K562 (cell line): Measurements from ENCODE around the gene KLK13. TPM values are rescaled to one million over a fixed set of nuclear protein-coding genes. Genes with fewer than 3 reads are reported as not detected.
A peak's percentile ranks its signal among the peaks of the same experiment; 100 is the strongest.

Experiments used
- ATAC-seq: fragments of 200-7000 bp; cut with Tn5 transposase; 3 replicates; pipeline ENCODE4 v1.9.1; 2020; ENCODE audit warnings: moderate library complexity
- BruUV-seq: library from RNA; stranded (reverse); fragments of 400-500 nt; replicated peaks from 2 replicates; lab custom pipeline; 2021; lab: Mats Ljungman, UMichigan
- CTCF ChIA-PET: fragments of 300-600 bp; formaldehyde crosslinking; extraction: SDS; loops from one replicate; lab custom pipeline; 2021; ENCODE audit warnings: low intra/inter-chr PET ratio; lab: Yijun Ruan, JAX
- POLR2A ChIA-PET: fragments of 300-600, 350-650 bp; sonication (Branson Sonifier 250); formaldehyde crosslinking; extraction: SDS; loops from one replicate; lab custom pipeline; 2021; ENCODE audit warnings: antibody characterized with exemption, inconsistent platforms; lab: Yijun Ruan, JAX
- DNase-seq, 4 experiments: peaks; one replicate each; pipeline versions ENCODE4 v3.0.0 to v3.0.0-alpha.2; 2011 to 2018; ENCODE audit warnings: low spot score in 3 of 4, mixed read lengths in 3 of 4; ENCODE audit errors: extremely low read depth in 1 of 4
- FAIRE-seq: peaks from 2 replicates; lab custom pipeline; 2011; peaks lifted over from hg19 to GRCh38; lab: Jason Lieb, UNC
- H2AFZ ChIP-seq: 2 replicates; pipeline ENCODE4 v1.6.0; 2011; ENCODE audit warnings: low read depth, low read length, control low read depth, inconsistent platforms
- H3K27ac ChIP-seq: fragments of 200-600 bp; 3 replicates; pipeline ENCODE4 v1.8.0; 2011; ENCODE audit warnings: low read depth, mild to moderate bottlenecking, control low read depth, inconsistent platforms, low read length, moderate library complexity, mixed read lengths; ENCODE audit errors: extremely low read depth
- H3K27me3 ChIP-seq, 2 experiments: fragments of 300-600 bp in 1 of 2; 2 replicates in 1 of 2; 3 replicates in 1 of 2; pipeline versions ENCODE4 v1.6.0 to v1.8.0; 2011; ENCODE audit warnings: inconsistent platforms in 2 of 2, low read length in 2 of 2, mild to moderate bottlenecking in 1 of 2, mixed read lengths in 1 of 2, moderate library complexity in 1 of 2; ENCODE audit not compliant: control insufficient read depth in 2 of 2, insufficient read depth in 2 of 2
- H3K36me3 ChIP-seq: fragments of 300-600 bp; 3 replicates; pipeline ENCODE4 v1.8.0; 2011; ENCODE audit warnings: mild to moderate bottlenecking, low read length, inconsistent platforms; ENCODE audit not compliant: control insufficient read depth, insufficient read depth
- H3K4me1 ChIP-seq, 2 experiments: fragments of 200-600 bp in 1 of 2; replicated peaks in 1 of 2; 2 replicates in 1 of 2; 3 replicates in 1 of 2; pipeline versions ENCODE4 v1.5.1 to v1.8.0; 2011; ENCODE audit warnings: inconsistent platforms in 2 of 2, low read length in 2 of 2, mild to moderate bottlenecking in 1 of 2, mixed read lengths in 1 of 2, moderate library complexity in 1 of 2; ENCODE audit not compliant: control insufficient read depth in 2 of 2, insufficient read depth in 2 of 2
- H3K4me2 ChIP-seq: 2 replicates; pipeline ENCODE4 v1.6.1; 2011; ENCODE audit warnings: low read length, control low read depth, inconsistent platforms, mixed read lengths; ENCODE audit not compliant: insufficient read depth
- H3K4me3 ChIP-seq: fragments of 200-600 bp; sonication (generic), shearing (Covaris generic); 2 replicates; pipeline ENCODE4 v1.5.1; 2016; ENCODE audit warnings: control low read depth, inconsistent platforms
- H3K79me2 ChIP-seq: fragments of 200-600 bp; 3 replicates; pipeline ENCODE4 v1.8.0; 2011; ENCODE audit warnings: low read length, inconsistent platforms; ENCODE audit not compliant: control insufficient read depth, insufficient read depth
- H3K9ac ChIP-seq, 2 experiments: 2 replicates each; pipeline versions ENCODE4 v1.6.0 to v1.6.1; 2011; ENCODE audit warnings: low read depth in 2 of 2, low read length in 2 of 2, control low read depth in 1 of 2, inconsistent platforms in 1 of 2, mild to moderate bottlenecking in 1 of 2, mixed read lengths in 1 of 2; ENCODE audit not compliant: insufficient read depth in 1 of 2
- H3K9me1 ChIP-seq: one replicate; pipeline ENCODE4 v1.6.0; 2011; ENCODE audit warnings: inconsistent platforms, mild to moderate bottlenecking, low read length, moderate library complexity; ENCODE audit not compliant: control insufficient read depth, insufficient read depth
- H3K9me3 ChIP-seq: replicated peaks from 2 replicates; pipeline ENCODE4 v1.5.1; 2011; ENCODE audit warnings: low read depth, low read length, inconsistent platforms; ENCODE audit not compliant: control insufficient read depth, insufficient read depth
- H4K20me1 ChIP-seq: replicated peaks from 2 replicates; pipeline ENCODE4 v1.6.1; 2011; ENCODE audit warnings: low read length, inconsistent platforms, mixed read lengths; ENCODE audit not compliant: control insufficient read depth, insufficient read depth
- BMI1 ChIP-seq: fragments of 150-350 bp; IDR thresholded peaks from 2 replicates; pipeline ENCODE4 v1.6.1; 2014; ENCODE audit warnings: low read length
- BRD4 ChIP-seq: fragments of 200-600 bp; sonication (generic); IDR thresholded peaks from 2 replicates; pipeline ENCODE4 v1.6.1; 2017; ENCODE audit warnings: inconsistent platforms
- CHAMP1 ChIP-seq: fragments of 450-650 bp; IDR thresholded peaks from 2 replicates; pipeline ENCODE4 v1.6.1; 2016; ENCODE audit warnings: mild to moderate bottlenecking
- GATAD2A ChIP-seq: fragments of 450-650 bp; IDR thresholded peaks from 2 replicates; pipeline ENCODE4 v1.6.1; 2017
- HSF4 ChIP-seq: fragments of 250-450 bp; sonication (Bioruptor Pico); IDR thresholded peaks from 2 replicates; pipeline ENCODE4 v2.1.2; 2022; ENCODE audit warnings: mild to moderate bottlenecking, moderate library complexity, borderline replicate concordance
- KAT2B ChIP-seq: IDR thresholded peaks from one replicate; pipeline ENCODE4 v1.6.1; 2012; ENCODE audit warnings: low read depth, mild to moderate bottlenecking, control low read depth, inconsistent platforms, low read length, moderate library complexity
- NCOR1 ChIP-seq: fragments of 450-650 bp; IDR thresholded peaks from 2 replicates; pipeline ENCODE4 v1.6.1; 2016; ENCODE audit warnings: mild to moderate bottlenecking, moderate library complexity
- NFE2L1 ChIP-seq: fragments of 450-650 bp; IDR thresholded peaks from 2 replicates; pipeline ENCODE4 v1.6.1; 2016; ENCODE audit warnings: missing genetic modification characterization, low read depth, mild to moderate bottlenecking, missing compliant biosample characterization, moderate library complexity, borderline replicate concordance
- RCOR1 ChIP-seq, 2 experiments: IDR thresholded peaks; 2 replicates each; pipeline ENCODE4 v1.6.1; 2012; ENCODE audit warnings: low read depth in 2 of 2, low read length in 2 of 2, borderline replicate concordance in 1 of 2, improper control_type of control experiment in 1 of 2
- SPI1 ChIP-seq: IDR thresholded peaks from 2 replicates; pipeline ENCODE4 v1.6.1; 2011; ENCODE audit warnings: low read depth, low read length, control low read depth, borderline replicate concordance
- SREBF1 ChIP-seq: fragments of 150-350 bp; IDR thresholded peaks from 2 replicates; pipeline ENCODE4 v1.6.1; 2014; ENCODE audit warnings: antibody characterized with exemption, low read depth, low read length, borderline replicate concordance
- SRSF7 ChIP-seq: fragments of 200-400 bp; formaldehyde crosslinking; optimal IDR thresholded peaks from 2 replicates; pipeline ENCODE3; 2017; ENCODE audit warnings: mild to moderate bottlenecking, low read depth, low read length
- TCF3 ChIP-seq: sonication (generic); formaldehyde crosslinking; IDR thresholded peaks from 2 replicates; pipeline ENCODE4 v1.4.0; 2020; ENCODE audit warnings: mild to moderate bottlenecking, missing genetic modification reagents
- ZBTB26 ChIP-seq: fragments of 450-650 bp; formaldehyde crosslinking; IDR thresholded peaks from 2 replicates; pipeline ENCODE4 v1.4.0; 2022; ENCODE audit warnings: missing genetic modification characterization
- ZNF253 ChIP-seq: fragments of 250-450 bp; sonication (Bioruptor Pico); conservative IDR thresholded peaks from 2 replicates; pipeline ENCODE4 v1.6.1; 2021; ENCODE audit warnings: mild to moderate bottlenecking
- ZNF263 ChIP-seq: sonication (generic); formaldehyde crosslinking; IDR thresholded peaks from 2 replicates; pipeline ENCODE4 v1.8.0; 2022; ENCODE audit warnings: mild to moderate bottlenecking, missing genetic modification reagents, borderline replicate concordance
- ZNF277 ChIP-seq: fragments of 250-450 bp; sonication (Bioruptor Pico); IDR thresholded peaks from 2 replicates; pipeline ENCODE4 v1.8.0; 2022; ENCODE audit warnings: inconsistent platforms, mild to moderate bottlenecking, moderate library complexity, borderline replicate concordance
- ZNF282 ChIP-seq: sonication (generic); formaldehyde crosslinking; IDR thresholded peaks from 2 replicates; pipeline ENCODE4 v1.8.1; 2023; ENCODE audit warnings: missing genetic modification reagents
- ZNF589 ChIP-seq: fragments of 200-800 bp; sonication (Bioruptor generic); IDR thresholded peaks from 2 replicates; pipeline ENCODE4 v1.6.1; 2016; ENCODE audit warnings: low read depth, missing genetic modification characterization, missing compliant biosample characterization
- WGBS: fragments of 100-300 bp; shearing (Covaris generic); methylation state at CpG from one replicate; pipeline ENCODE4 v1.1.6; 2016; ENCODE audit warnings: low coverage, mixed read lengths; ENCODE audit not compliant: insufficient coverage; ENCODE audit errors: missing lambda C conversion rate; 5-methylcytosine and 5-hydroxymethylcytosine counted together
- in situ Hi-C: fragments of 300-500 bp; cut with MboI; formaldehyde crosslinking; loops from 4 replicates; pipeline ENCODE4 v1.15.0; 2018; ENCODE audit warnings: inconsistent platforms, mixed read lengths
- intact Hi-C: fragments of 100-400 bp; cut with micrococcal nuclease; formaldehyde crosslinking; loops from 2 replicates; pipeline ENCODE4 v1.14.2; 2022
- polyA plus RNA-seq, 8 experiments: library from polyadenylated mRNA; depleted of rRNA in 4 of 8; stranded (reverse) in 5 of 8; unstranded in 3 of 8; fragments of >200 nt; fragmentation: Nextera tagmentation in 2 of 8; fragmentation: Illumina TruSeq in 1 of 8; extraction: Ambion mirVana in 2 of 8; extraction: Trizol in 1 of 8; gene quantifications; 2 replicates each; pipeline versions ENCODE4 v1.2.1 to v1.2.3, GENCODE V29; 2011 to 2014; ENCODE audit warnings: inconsistent platforms in 1 of 8, missing spikeins in 1 of 8
- total RNA-seq, 7 experiments: library from RNA; depleted of rRNA in 6 of 7; stranded (reverse); fragments of >200 nt in 6 of 7; fragmentation: Illumina TruSeq in 2 of 7; extraction: Trizol in 2 of 7; gene quantifications; 2 replicates each; pipeline versions ENCODE4 v1.2.1 to v1.2.3, GENCODE V29; 2011 to 2021; ENCODE audit warnings: low replicate concordance in 1 of 7

The KLK13 gene
- total and polyA plus RNA-seq, 9 of the 15 experiments (the other 6 are each of a cell fraction or from before 2014, with no cell fraction given) = 0.72 to 9.0 (median 2.3) TPM

- whole genome bisulfite sequencing = 7% methylated on average over 18 of the region's 18 CpGs
- H3K4me3 ChIP-seq = peak overlapping the region; percentile 63
- FAIRE-seq (no peak), DNase-seq (peak in 2 of 4 experiments; percentile 55 to 78), ATAC-seq (peak; percentile 84)
- H2AFZ ChIP-seq = peak overlapping the region; percentile 96
- TSS peak; percentile 56 for BruUV-seq
- H3K4me2 ChIP-seq = peak overlapping the region; percentile 92
- H3K36me3 ChIP-seq = peaks cover 28% of the 10 kb centered on the region; the same call in 2 of the 3 replicates
- intact Hi-C loops (no loop called here), in situ Hi-C loops (no loop called here)
- H3K79me2 ChIP-seq = peaks cover 31% of the 10 kb centered on the region
- POLR2A ChIA-PET = no interaction called here
- no peaks in the 10 kb centered on the region for H3K9me3 ChIP-seq
- H3K27ac ChIP-seq = peak overlapping the region; percentile 81
- peaks cover 9 to 22% of the 10 kb centered on the region in 2 experiments; a peak in 4 of 5 replicates for H3K4me1 ChIP-seq
- no peaks in the 10 kb centered on the region for H3K9me1 ChIP-seq
- CTCF ChIA-PET = interaction anchor here (0.6 to 1.5 kb wide), 2 partner anchors 13 to 150 kb away, joined by 3 to 5 read pairs; no protein-coding TSS in a partner anchor
- H4K20me1 ChIP-seq = no peaks in the 10 kb centered on the region
- H3K9ac ChIP-seq = peak overlapping the region; percentile 85 to 94
- peaks cover 3 to 13% of the 10 kb centered on the region in 2 experiments; a peak in 4 of 5 replicates for H3K27me3 ChIP-seq
- TF ChIP-seq ZNF277 = no peak
- TF ChIP-seq ZNF253 (CRISPR knock-in tag) = no peak
- no peak for TF ChIP-seq SPI1
- no peak for TF ChIP-seq BRD4
- TF ChIP-seq BMI1 = no peak
- no peak for TF ChIP-seq HSF4 (CRISPR knock-in tag)
- TF ChIP-seq NCOR1 = no peak
- TF ChIP-seq GATAD2A = no peak
- no peak for TF ChIP-seq ZBTB26 (CRISPR knock-in tag)
- 0 out of 2 replicates have a peak, but pooled peaks have one; percentile 28 for TF ChIP-seq ZNF589 (CRISPR knock-in tag)
- no peak for TF ChIP-seq TCF3 (CRISPR knock-in tag)
- no peak for TF ChIP-seq CHAMP1
- no peak for TF ChIP-seq SREBF1
- TF ChIP-seq SRSF7 = no peak
- no peak for TF ChIP-seq KAT2B
- TF ChIP-seq NFE2L1 = no peak
- no peak for TF ChIP-seq RCOR1 (IDR thresholded peaks at IDR 0.05; ENCODE audit: borderline replicate concordance in 1 of 2, low read depth in 2 of 2, low read length in 2 of 2)
- peak; percentile 75 for TF ChIP-seq ZNF263
- no peak for TF ChIP-seq ZNF282
Measured at GRCh38 chr19:51107406-51108065, 42.6 kb upstream of the KLK13 start.
